ENCODE data around the gene ENOSF1.

Gene ENOSF1

GRCh38 chr18:676069-676468 is 36.4 kb downstream of the ENOSF1 start:
- H3K27me3 Mint-ChIP-seq = no peaks in the 10 kb centered on the region
- peaks cover 0 to under 1% of the 10 kb centered on the region in 2 donors for H3K4me1 Mint-ChIP-seq (ENCODE audit: low read depth in 2 of 2)
- ATAC-seq (replicated peaks) (no peak), DNase-seq (no peak)
- peaks cover 18% of the 10 kb centered on the region for H3K36me3 Mint-ChIP-seq (ENCODE audit: insufficient read depth)
- H3K4me3 Mint-ChIP-seq = no peak overlapping the region
- H3K27ac Mint-ChIP-seq = no peak overlapping the region
- H3K9me3 Mint-ChIP-seq = no peaks in the 10 kb centered on the region

GRCh38 chr18:675307-675706 is 37.1 kb downstream of the ENOSF1 start:
- no peak overlapping the region for H3K27ac Mint-ChIP-seq
- H3K9me3 Mint-ChIP-seq = no peaks in the 10 kb centered on the region
- ATAC-seq (replicated peaks) (no peak), DNase-seq (no peak)
- peaks cover 12% of the 10 kb centered on the region for H3K36me3 Mint-ChIP-seq (ENCODE audit: insufficient read depth)
- no peaks in the 10 kb centered on the region for H3K27me3 Mint-ChIP-seq
- H3K4me3 Mint-ChIP-seq = no peak overlapping the region
- H3K4me1 Mint-ChIP-seq (ENCODE audit: low read depth in 2 of 2) = no peaks in the 10 kb centered on the region

- Mint-ChIP-seq H3K36me3 (ENCODE audit: insufficient read depth) (peaks cover 10% of the 10 kb centered on the region), H3K9me3 (no peaks in the 10 kb centered on the region), H3K27ac (no peak overlapping the region), H3K4me3 (no peak overlapping the region), H3K27me3 (no peaks in the 10 kb centered on the region), H3K4me1 (ENCODE audit: low read depth in 2 of 2) (no peaks in the 10 kb centered on the region)
- DNase-seq = no peak
- ATAC-seq (replicated peaks) = no peak
Observed at GRCh38 chr18:673769-674168, 38.7 kb downstream of the ENOSF1 start.

GRCh38 chr18:673317-673716 is 39.1 kb downstream of the ENOSF1 start:
- ATAC-seq (replicated peaks) (no peak), DNase-seq (no peak)
- H3K27ac Mint-ChIP-seq = no peak overlapping the region
- no peaks in the 10 kb centered on the region for H3K27me3 Mint-ChIP-seq
- H3K9me3 Mint-ChIP-seq = no peaks in the 10 kb centered on the region
- no peak overlapping the region for H3K4me3 Mint-ChIP-seq
- H3K4me1 Mint-ChIP-seq (ENCODE audit: low read depth in 2 of 2) = no peaks in the 10 kb centered on the region
- H3K36me3 Mint-ChIP-seq (ENCODE audit: insufficient read depth) = peaks cover 10% of the 10 kb centered on the region

GRCh38 chr18:671405-671804 is 41.0 kb downstream of the ENOSF1 start:
- Mint-ChIP-seq H3K27ac (peak overlapping the region in 1 of 2 donors; percentile 36), H3K36me3 (ENCODE audit: insufficient read depth) (peaks cover 10% of the 10 kb centered on the region), H3K27me3 (no peaks in the 10 kb centered on the region), H3K9me3 (no peaks in the 10 kb centered on the region), H3K4me1 (ENCODE audit: low read depth in 2 of 2) (no peaks in the 10 kb centered on the region), H3K4me3 (no peak overlapping the region)
- ATAC-seq (replicated peaks) (no peak), DNase-seq (no peak)

GRCh38 chr18:670522-670921 is 41.9 kb downstream of the ENOSF1 start:
- ATAC-seq (replicated peaks) = no peak
- DNase-seq = no peak
- no peaks in the 10 kb centered on the region for H3K4me1 Mint-ChIP-seq (ENCODE audit: low read depth in 2 of 2)
- H3K27me3 Mint-ChIP-seq = no peaks in the 10 kb centered on the region
- peaks cover 8% of the 10 kb centered on the region for H3K36me3 Mint-ChIP-seq (ENCODE audit: insufficient read depth)
- H3K4me3 Mint-ChIP-seq = no peak overlapping the region
- H3K9me3 Mint-ChIP-seq = no peaks in the 10 kb centered on the region
- H3K27ac Mint-ChIP-seq = peak overlapping the region in 1 of 2 donors; percentile 36

GRCh38 chr18:669077-669476 is 43.4 kb downstream of the ENOSF1 start:
- no peak overlapping the region for H3K4me3 Mint-ChIP-seq
- H3K27me3 Mint-ChIP-seq = no peaks in the 10 kb centered on the region
- H3K27ac Mint-ChIP-seq = peak overlapping the region in 1 of 2 donors; percentile 41
- H3K4me1 Mint-ChIP-seq (ENCODE audit: low read depth in 2 of 2) = no peaks in the 10 kb centered on the region
- peaks cover 7% of the 10 kb centered on the region for H3K36me3 Mint-ChIP-seq (ENCODE audit: insufficient read depth)
- ATAC-seq (replicated peaks) = no peak
- H3K9me3 Mint-ChIP-seq = no peaks in the 10 kb centered on the region
- no peak for DNase-seq

GRCh38 chr18:668260-668659 is 44.2 kb downstream of the ENOSF1 start:
- Mint-ChIP-seq H3K4me3 (no peak overlapping the region), H3K27ac (no peak overlapping the region), H3K27me3 (no peaks in the 10 kb centered on the region), H3K4me1 (ENCODE audit: low read depth in 2 of 2) (no peaks in the 10 kb centered on the region), H3K9me3 (no peaks in the 10 kb centered on the region), H3K36me3 (ENCODE audit: insufficient read depth) (peaks cover 3% of the 10 kb centered on the region)
- DNase-seq (no peak), ATAC-seq (replicated peaks) (no peak)

- Mint-ChIP-seq H3K36me3 (ENCODE audit: insufficient read depth) (no peaks in the 10 kb centered on the region), H3K27ac (no peak overlapping the region), H3K4me3 (no peak overlapping the region), H3K9me3 (no peaks in the 10 kb centered on the region), H3K27me3 (no peaks in the 10 kb centered on the region), H3K4me1 (ENCODE audit: low read depth in 2 of 2) (no peaks in the 10 kb centered on the region)
- DNase-seq (no peak), ATAC-seq (replicated peaks) (no peak)
Observed at GRCh38 chr18:666628-667027, 45.8 kb downstream of the ENOSF1 start.

- Mint-ChIP-seq H3K4me1 (ENCODE audit: low read depth in 2 of 2) (no peaks in the 10 kb centered on the region), H3K4me3 (no peak overlapping the region), H3K36me3 (ENCODE audit: insufficient read depth) (no peaks in the 10 kb centered on the region), H3K27me3 (no peaks in the 10 kb centered on the region), H3K9me3 (peaks cover 0 to 2% of the 10 kb centered on the region in 2 donors), H3K27ac (no peak overlapping the region)
- no peak for DNase-seq
- no peak for ATAC-seq (replicated peaks)
Observed at GRCh38 chr18:666177-666576, 46.3 kb downstream of the ENOSF1 start.

- ATAC-seq (replicated peaks) = no peak
- Mint-ChIP-seq H3K27ac (no peak overlapping the region), H3K36me3 (ENCODE audit: insufficient read depth) (no peaks in the 10 kb centered on the region), H3K4me1 (ENCODE audit: low read depth in 2 of 2) (peaks cover 9 to 11% of the 10 kb centered on the region in 2 donors), H3K27me3 (peaks cover 6 to 9% of the 10 kb centered on the region in 2 donors), H3K4me3 (no peak overlapping the region), H3K9me3 (peaks cover 0 to 2% of the 10 kb centered on the region in 2 donors)
- no peak for DNase-seq
Observed at GRCh38 chr18:662197-662596, 50.2 kb downstream of the ENOSF1 start.

- Mint-ChIP-seq H3K27me3 (peaks cover 17 to 28% of the 10 kb centered on the region in 2 donors), H3K9me3 (peaks cover 0 to 2% of the 10 kb centered on the region in 2 donors), H3K4me1 (ENCODE audit: low read depth in 2 of 2) (peaks cover 11 to 12% of the 10 kb centered on the region in 2 donors), H3K27ac (peak overlapping the region in 1 of 2 donors; percentile 13), H3K4me3 (peak overlapping the region; percentile 82 to 84), H3K36me3 (ENCODE audit: insufficient read depth) (peaks cover 3% of the 10 kb centered on the region)
- DNase-seq = no peak
- no peak for ATAC-seq (replicated peaks)
Observed at GRCh38 chr18:659597-659996, 52.8 kb downstream of the ENOSF1 start.

GRCh38 chr18:658947-659533 is 53.4 kb downstream of the ENOSF1 start:
- DNase-seq (no peak), ATAC-seq (replicated peaks) (no peak)
- Mint-ChIP-seq H3K36me3 (ENCODE audit: insufficient read depth) (peaks cover 3% of the 10 kb centered on the region), H3K27me3 (peaks cover 22 to 33% of the 10 kb centered on the region in 2 donors), H3K27ac (peak overlapping the region in 1 of 2 donors; percentile 13), H3K9me3 (peaks cover 0 to 2% of the 10 kb centered on the region in 2 donors), H3K4me3 (peak overlapping the region; percentile 82 to 84), H3K4me1 (ENCODE audit: low read depth in 2 of 2) (peaks cover 11 to 12% of the 10 kb centered on the region in 2 donors)

- peaks cover 28 to 41% of the 10 kb centered on the region in 2 donors for H3K27me3 Mint-ChIP-seq
- H3K36me3 Mint-ChIP-seq (ENCODE audit: insufficient read depth) = peaks cover 3% of the 10 kb centered on the region
- peak; percentile 2 to 17 (median 16) for DNase-seq
- peak overlapping the region; percentile 10 to 41 for H3K27ac Mint-ChIP-seq
- H3K4me1 Mint-ChIP-seq (ENCODE audit: low read depth in 2 of 2) = peaks cover 11 to 12% of the 10 kb centered on the region in 2 donors
- ATAC-seq (replicated peaks) = peak; percentile 60
- H3K4me3 Mint-ChIP-seq = peak overlapping the region; percentile 82 to 84
- peaks cover 0 to 2% of the 10 kb centered on the region in 2 donors for H3K9me3 Mint-ChIP-seq
Observed at GRCh38 chr18:658001-658946, 54.2 kb downstream of the ENOSF1 start.
